ACC112 (cell line): ENCODE measurements around the gene N4BP3.

Experiments
- H2AFZ ChIP-seq: fragments of 200-600 bp; sonication (generic); one replicate; pipeline ENCODE4 v1.6.0; 2017; ENCODE audit warnings: antibody characterized with exemption, low read length; ENCODE audit not compliant: unreplicated experiment
- H3K27ac ChIP-seq: fragments of 200-600 bp; sonication (generic); 2 replicates; pipeline ENCODE4 v1.5.1; 2014; ENCODE audit warnings: low read depth, mild to moderate bottlenecking, antibody characterized with exemption, low read length, moderate library complexity
- H3K27me3 ChIP-seq: fragments of 200-600 bp; sonication (generic); 2 replicates; pipeline ENCODE4 v1.6.1; 2014; ENCODE audit warnings: mild to moderate bottlenecking, antibody characterized with exemption, low read length, moderate library complexity, mixed read lengths; ENCODE audit not compliant: insufficient read depth
- H3K36me3 ChIP-seq: fragments of 200-600 bp; sonication (generic); 2 replicates; pipeline ENCODE4 v1.6.1; 2016; ENCODE audit warnings: mild to moderate bottlenecking, antibody characterized with exemption, low read length, moderate library complexity, mixed read lengths; ENCODE audit not compliant: insufficient read depth
- H3K4me1 ChIP-seq: fragments of 200-600 bp; sonication (generic); one replicate; pipeline ENCODE4 v1.6.1; 2016; ENCODE audit warnings: low read length, mixed read lengths; ENCODE audit not compliant: insufficient read depth, unreplicated experiment, control insufficient read depth
- H3K4me3 ChIP-seq: fragments of 200-600 bp; sonication (generic); 2 replicates; pipeline ENCODE4 v1.5.1; 2014; ENCODE audit warnings: mild to moderate bottlenecking, low read depth, low read length
- H3K79me2 ChIP-seq: fragments of 200-600 bp; sonication (generic); one replicate; pipeline ENCODE4 v1.6.0; 2016; ENCODE audit warnings: low read length; ENCODE audit not compliant: control insufficient read depth, unreplicated experiment, insufficient read depth

The N4BP3 gene

DNA sequence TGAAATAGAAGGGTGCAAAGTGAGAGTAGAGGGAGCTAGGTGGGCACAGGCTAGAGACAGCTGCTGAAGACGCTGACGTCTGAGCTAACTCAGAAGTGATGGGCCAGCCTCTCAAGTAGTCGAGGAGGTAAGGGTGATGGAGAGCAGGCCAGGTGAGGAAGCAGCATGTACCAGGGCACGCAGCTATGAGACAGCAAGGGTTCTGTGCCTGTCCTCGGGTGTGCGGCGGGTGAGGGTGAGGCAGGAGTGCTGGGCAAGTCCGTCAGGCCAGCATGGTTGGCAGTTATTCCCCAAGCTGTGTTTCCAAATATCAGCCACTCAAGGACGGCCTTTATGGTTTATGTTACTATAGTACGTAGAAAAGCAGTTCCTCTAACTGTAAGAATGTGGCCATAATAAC lies 23.7 kb downstream of the N4BP3 start:
- no peak overlapping the region for H3K27ac ChIP-seq
- peaks cover 3% of the 10 kb centered on the region for H3K79me2 ChIP-seq
- H2AFZ ChIP-seq, result no peak overlapping the region
- H3K4me1 ChIP-seq, result no peaks in the 10 kb centered on the region
- no peaks in the 10 kb centered on the region for H3K36me3 ChIP-seq
- H3K27me3 ChIP-seq, result no peaks in the 10 kb centered on the region
- no peak overlapping the region for H3K4me3 ChIP-seq

DNA sequence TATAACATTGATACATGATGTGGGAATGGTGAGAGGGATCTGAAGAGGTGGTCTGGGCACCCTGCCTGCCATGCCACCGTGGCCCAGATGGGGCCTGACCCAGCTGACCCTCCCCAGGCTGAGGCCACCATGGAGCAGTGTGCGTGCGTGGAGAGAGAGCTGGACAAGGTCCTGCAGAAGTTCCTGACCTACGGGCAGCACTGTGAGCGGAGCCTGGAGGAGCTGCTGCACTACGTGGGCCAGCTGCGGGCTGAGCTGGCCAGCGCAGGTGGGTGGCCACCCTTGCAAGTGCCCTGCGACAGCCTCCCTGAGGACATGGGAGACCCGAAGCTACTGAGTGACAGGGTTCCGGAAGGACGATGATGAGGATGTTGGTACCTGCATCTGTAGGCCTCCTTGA lies 24.7 kb downstream of the N4BP3 start:
- Histone ChIP-seq H2AFZ (no peak overlapping the region), H3K27me3 (no peaks in the 10 kb centered on the region), H3K4me1 (no peaks in the 10 kb centered on the region), H3K27ac (no peak overlapping the region), H3K36me3 (no peaks in the 10 kb centered on the region), H3K4me3 (no peak overlapping the region), H3K79me2 (peaks cover 3% of the 10 kb centered on the region)

DNA sequence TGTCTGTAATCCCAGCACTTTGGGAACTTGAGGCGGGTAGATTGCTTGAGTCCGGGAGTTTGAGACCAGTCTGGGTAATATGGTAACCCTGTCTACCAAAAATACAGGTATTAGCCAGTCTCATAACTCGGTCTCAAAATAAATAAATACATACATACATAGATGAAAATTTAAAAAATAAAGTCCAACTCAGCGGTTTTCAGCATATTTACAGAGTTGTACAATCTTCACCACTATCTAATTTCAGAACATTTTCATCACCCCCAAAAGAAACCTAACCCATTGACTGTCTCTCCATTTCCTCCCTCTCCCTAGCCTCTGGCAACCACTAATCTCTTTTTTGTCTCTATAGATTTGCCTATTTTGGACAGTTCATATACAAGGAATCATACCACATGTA lies 28.2 kb downstream of the N4BP3 start:
- Histone ChIP-seq H3K27me3 (no peaks in the 10 kb centered on the region), H3K79me2 (peaks cover 3% of the 10 kb centered on the region), H3K36me3 (peaks cover under 1% of the 10 kb centered on the region; the same call in 1 of the 2 replicates), H2AFZ (no peak overlapping the region), H3K4me1 (no peaks in the 10 kb centered on the region), H3K27ac (no peak overlapping the region), H3K4me3 (no peak overlapping the region)

DNA sequence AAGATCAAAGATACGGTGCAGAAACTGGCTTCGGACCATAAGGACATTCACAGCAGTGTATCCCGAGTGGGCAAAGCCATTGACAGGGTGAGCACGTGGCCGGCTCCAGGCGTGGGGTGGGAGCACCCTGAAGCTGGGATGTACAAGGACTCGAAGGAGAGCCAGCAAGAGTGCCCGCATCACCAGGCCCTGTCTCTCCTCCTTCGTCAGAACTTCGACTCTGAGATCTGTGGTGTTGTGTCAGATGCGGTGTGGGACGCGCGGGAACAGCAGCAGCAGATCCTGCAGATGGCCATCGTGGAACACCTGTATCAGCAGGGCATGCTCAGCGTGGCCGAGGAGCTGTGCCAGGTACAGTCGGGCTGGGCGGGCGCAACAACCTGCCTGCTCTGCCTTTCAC lies 29.3 kb downstream of the N4BP3 start:
- Histone ChIP-seq H3K79me2 (no peaks in the 10 kb centered on the region), H3K4me1 (no peaks in the 10 kb centered on the region), H2AFZ (no peak overlapping the region), H3K4me3 (no peak overlapping the region), H3K36me3 (peaks cover 5% of the 10 kb centered on the region; the same call in 1 of the 2 replicates), H3K27me3 (no peaks in the 10 kb centered on the region), H3K27ac (no peak overlapping the region)

DNA sequence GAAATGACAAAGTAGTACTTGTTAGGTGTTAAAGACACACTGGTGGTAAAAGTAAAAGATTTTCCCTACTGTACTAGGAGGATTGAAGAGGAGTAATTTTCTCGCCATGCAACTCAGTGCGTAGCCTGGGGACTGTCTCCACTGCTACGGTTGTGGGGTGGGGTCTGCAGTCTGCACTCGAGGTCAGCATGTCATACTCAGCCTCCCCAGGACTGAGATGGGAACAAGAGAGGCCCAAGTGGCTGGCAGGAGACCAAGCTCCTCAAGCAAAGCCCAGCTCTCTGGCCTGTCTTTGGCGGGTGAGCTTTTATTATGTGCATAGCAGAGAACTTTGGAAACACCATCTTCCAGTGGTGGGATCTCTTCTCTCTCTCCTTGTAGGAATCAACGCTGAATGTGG lies 29.9 kb downstream of the N4BP3 start:
- no peaks in the 10 kb centered on the region for H3K79me2 ChIP-seq
- H2AFZ ChIP-seq, result no peak overlapping the region
- H3K4me1 ChIP-seq, result no peaks in the 10 kb centered on the region
- H3K36me3 ChIP-seq, result peaks cover 5% of the 10 kb centered on the region; the same call in 1 of the 2 replicates
- H3K27me3 ChIP-seq, result no peaks in the 10 kb centered on the region
- no peak overlapping the region for H3K27ac ChIP-seq
- H3K4me3 ChIP-seq, result no peak overlapping the region

DNA sequence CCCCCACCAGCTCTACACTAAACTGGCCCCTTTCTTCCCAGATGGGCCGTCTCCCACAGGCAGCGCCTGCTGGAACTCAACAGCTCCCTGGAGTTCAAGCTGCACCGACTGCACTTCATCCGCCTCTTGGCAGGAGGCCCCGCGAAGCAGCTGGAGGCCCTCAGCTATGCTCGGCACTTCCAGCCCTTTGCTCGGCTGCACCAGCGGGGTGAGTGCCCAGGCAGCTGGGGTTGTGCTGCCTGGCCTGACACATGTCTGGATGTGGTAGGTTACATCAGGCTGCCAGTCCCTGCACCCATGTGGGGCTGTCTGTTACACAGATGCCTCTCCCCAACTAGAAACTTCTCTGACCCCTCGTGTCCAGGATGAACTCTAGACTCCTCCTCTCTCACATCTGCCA lies 30.6 kb downstream of the N4BP3 start:
- Histone ChIP-seq H3K4me1 (no peaks in the 10 kb centered on the region), H3K27me3 (no peaks in the 10 kb centered on the region), H3K27ac (no peak overlapping the region), H2AFZ (no peak overlapping the region), H3K79me2 (no peaks in the 10 kb centered on the region), H3K4me3 (no peak overlapping the region), H3K36me3 (peaks cover 5% of the 10 kb centered on the region; the same call in 1 of the 2 replicates)

DNA sequence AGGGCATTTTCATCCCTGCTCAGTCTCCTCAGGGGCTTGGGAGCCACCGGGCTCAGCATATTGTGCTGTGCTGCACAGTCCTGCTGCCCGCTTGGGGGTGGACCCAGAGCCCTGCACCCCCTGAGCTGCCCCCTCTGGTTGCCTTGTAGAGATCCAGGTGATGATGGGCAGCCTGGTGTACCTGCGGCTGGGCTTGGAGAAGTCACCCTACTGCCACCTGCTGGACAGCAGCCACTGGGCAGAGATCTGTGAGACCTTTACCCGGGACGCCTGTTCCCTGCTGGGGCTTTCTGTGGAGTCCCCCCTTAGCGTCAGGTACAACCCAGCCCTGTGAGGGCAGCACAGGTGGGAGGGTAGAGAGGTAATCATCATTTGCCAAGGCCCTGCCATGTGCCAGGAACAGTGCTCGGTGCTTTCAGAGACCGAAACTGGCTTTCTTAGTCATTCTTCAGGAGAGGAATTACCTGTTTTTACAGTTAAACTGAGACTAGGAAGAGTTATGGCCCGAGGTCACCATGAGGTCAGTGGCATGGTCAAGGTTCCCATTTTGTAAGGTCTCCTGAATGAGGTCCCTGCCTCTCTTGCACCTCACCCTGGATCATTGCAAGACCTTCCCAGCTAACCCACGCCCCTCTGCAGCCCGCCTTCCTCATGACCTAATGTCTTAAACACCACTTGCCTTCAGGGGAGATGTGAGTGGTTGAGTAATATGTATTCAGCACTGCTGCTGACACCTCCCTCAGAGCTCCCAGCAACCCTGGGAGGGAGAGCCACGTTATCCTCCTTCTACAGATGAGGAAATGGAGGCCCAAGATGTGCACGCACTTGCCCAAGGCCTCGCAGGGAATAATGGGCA lies 32.9 kb downstream of the N4BP3 start:
- no peaks in the 10 kb centered on the region for H3K27me3 ChIP-seq
- H3K4me3 ChIP-seq, result no peak overlapping the region
- H3K4me1 ChIP-seq, result no peaks in the 10 kb centered on the region
- H3K36me3 ChIP-seq, result peaks cover 10% of the 10 kb centered on the region; the same call in 1 of the 2 replicates
- H3K79me2 ChIP-seq, result no peaks in the 10 kb centered on the region
- H3K27ac ChIP-seq, result no peak overlapping the region
- H2AFZ ChIP-seq, result no peak overlapping the region

DNA sequence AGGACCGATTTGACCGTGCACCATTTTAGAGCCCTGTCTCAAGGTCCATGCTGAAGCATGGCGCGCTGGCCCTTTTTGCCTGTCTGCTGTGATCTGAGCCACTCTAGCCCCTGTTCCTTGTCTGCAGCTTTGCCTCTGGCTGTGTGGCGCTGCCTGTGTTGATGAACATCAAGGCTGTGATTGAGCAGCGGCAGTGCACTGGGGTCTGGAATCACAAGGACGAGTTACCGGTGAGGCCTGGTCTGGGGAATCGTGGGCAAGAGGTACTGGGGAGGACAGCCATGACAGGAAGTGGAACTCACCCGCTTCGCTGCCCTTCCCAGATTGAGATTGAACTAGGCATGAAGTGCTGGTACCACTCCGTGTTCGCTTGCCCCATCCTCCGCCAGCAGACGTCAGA lies 34.1 kb downstream of the N4BP3 start:
- Histone ChIP-seq H3K79me2 (peaks cover under 1% of the 10 kb centered on the region), H2AFZ (no peak overlapping the region), H3K4me1 (peaks cover 6% of the 10 kb centered on the region), H3K27ac (no peak overlapping the region), H3K27me3 (no peaks in the 10 kb centered on the region), H3K4me3 (no peak overlapping the region), H3K36me3 (peaks cover 10% of the 10 kb centered on the region; the same call in 1 of the 2 replicates)

DNA sequence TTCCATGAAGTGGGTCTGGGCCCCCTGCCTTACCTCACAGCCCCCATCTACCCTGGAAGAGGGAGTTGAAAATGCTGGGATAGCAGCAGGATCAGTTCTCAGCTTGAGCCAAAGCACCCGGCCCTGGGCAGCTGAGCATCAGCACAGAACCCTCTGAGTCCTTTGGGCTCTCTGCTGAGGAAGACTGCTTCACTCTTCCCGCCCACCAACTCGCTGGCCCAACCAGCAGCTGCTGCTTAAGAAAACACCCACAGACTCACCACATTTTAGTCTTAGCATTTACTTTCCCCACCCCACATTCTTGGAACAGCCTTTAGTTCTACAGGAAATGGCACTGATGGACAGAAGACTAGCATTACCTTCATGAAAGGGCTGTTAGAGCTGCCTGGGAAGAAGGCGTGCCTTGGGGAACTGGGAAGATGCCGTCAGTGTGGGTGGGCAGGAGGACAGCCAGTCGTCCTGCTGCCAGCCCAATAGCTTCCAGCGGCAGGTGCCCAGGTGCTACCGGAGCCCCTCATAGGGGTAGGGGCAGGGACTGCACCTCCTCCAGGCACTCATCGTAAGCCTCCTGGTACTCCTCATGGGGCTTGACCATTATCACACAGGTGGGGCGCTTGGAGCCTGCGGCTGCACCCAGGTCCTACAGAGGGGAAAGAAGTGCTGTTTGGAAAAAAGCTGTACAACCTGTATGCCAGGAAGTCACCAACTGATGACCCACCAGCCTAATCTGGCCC lies 36.0 kb downstream of the N4BP3 start:
- Histone ChIP-seq H3K4me3 (no peak overlapping the region), H3K27me3 (no peaks in the 10 kb centered on the region), H3K4me1 (peaks cover 14% of the 10 kb centered on the region), H3K27ac (no peak overlapping the region), H3K36me3 (peaks cover 10% of the 10 kb centered on the region; the same call in 1 of the 2 replicates), H3K79me2 (peaks cover 11% of the 10 kb centered on the region), H2AFZ (no peak overlapping the region)

DNA sequence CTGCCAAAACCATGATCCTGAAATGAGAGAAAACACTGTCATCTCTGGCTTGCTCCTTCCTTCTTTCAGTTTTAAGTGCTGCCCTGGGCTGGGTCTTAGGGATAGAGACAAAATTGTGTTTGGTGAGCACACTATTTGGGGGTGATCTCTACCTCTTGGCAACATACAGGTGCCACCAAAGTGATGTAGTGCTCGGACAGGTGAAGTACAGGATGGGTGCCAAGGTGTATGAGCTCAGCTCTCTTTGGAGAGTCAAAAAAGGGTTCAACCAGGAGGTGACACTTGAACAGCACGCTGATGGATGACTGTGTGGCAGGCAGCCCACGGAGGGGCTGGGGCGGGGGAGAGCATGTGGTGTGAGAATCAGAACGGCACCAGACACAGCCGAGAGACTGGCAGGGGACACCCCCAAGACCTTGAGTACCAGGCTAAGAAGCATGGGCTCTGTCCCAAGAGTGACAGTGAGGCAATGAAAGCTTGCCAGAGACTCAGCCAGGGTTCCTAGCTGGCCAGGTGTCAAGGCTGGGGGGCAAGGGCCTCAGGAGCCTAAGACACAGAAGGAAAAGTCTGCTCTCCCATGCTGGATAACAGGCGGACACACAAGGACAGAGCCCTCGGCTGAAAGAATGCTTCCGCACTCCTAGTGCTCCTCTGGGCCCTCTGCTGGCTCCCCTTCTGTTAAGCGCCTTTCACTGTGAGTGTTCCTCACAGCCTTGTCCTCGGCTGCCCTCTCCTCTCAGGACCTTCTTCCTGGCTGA lies 37.8 kb downstream of the N4BP3 start:
- peaks cover 11% of the 10 kb centered on the region for H3K79me2 ChIP-seq
- H3K36me3 ChIP-seq, result peaks cover 10% of the 10 kb centered on the region; the same call in 1 of the 2 replicates
- H3K27me3 ChIP-seq, result no peaks in the 10 kb centered on the region
- no peak overlapping the region for H2AFZ ChIP-seq
- no peak overlapping the region for H3K27ac ChIP-seq
- peaks cover 20% of the 10 kb centered on the region for H3K4me1 ChIP-seq
- no peak overlapping the region for H3K4me3 ChIP-seq
